GM23248 (cell line): Measurements from ENCODE around the gene RFTN1. TPM values are rescaled to one million over a fixed set of nuclear protein-coding genes. Genes with fewer than 3 reads are reported as not detected.

Experiments
- DNase-seq: peaks from one replicate; pipeline ENCODE4 v3.0.0-alpha.2; 2015
- H2AFZ ChIP-seq: fragments of 200-600 bp; sonication (generic); 2 replicates; pipeline ENCODE4 v1.6.1; 2016; ENCODE audit warnings: antibody characterized with exemption
- H3F3A ChIP-seq: fragments of 200-600 bp; sonication (generic); 2 replicates; pipeline ENCODE4 v1.6.1; 2016; ENCODE audit warnings: mild to moderate bottlenecking, antibody characterized with exemption, mixed run types; ENCODE audit not compliant: insufficient read depth
- H3K27ac ChIP-seq: fragments of 200-600 bp; sonication (generic); 2 replicates; pipeline ENCODE4 v1.5.1; 2016; ENCODE audit warnings: mild to moderate bottlenecking
- H3K27me3 ChIP-seq: fragments of 200-600 bp; sonication (generic); replicated peaks from 2 replicates; pipeline ENCODE4 v1.6.1; 2016; ENCODE audit warnings: mild to moderate bottlenecking; ENCODE audit not compliant: insufficient read depth
- H3K36me3 ChIP-seq: fragments of 200-600 bp; sonication (generic); 2 replicates; pipeline ENCODE4 v1.6.1; 2016; ENCODE audit warnings: low read depth, mild to moderate bottlenecking
- H3K4me1 ChIP-seq: fragments of 200-600 bp; sonication (generic); 2 replicates; pipeline ENCODE4 v1.6.1; 2016; ENCODE audit warnings: mild to moderate bottlenecking; ENCODE audit not compliant: insufficient read depth
- H3K4me2 ChIP-seq: fragments of 200-600 bp; sonication (generic); one replicate; pipeline ENCODE4 v1.6.1; 2016; ENCODE audit warnings: mild to moderate bottlenecking; ENCODE audit not compliant: unreplicated experiment
- H3K4me3 ChIP-seq: fragments of 200-600 bp; sonication (generic); 2 replicates; pipeline ENCODE4 v1.5.1; 2016; ENCODE audit warnings: mild to moderate bottlenecking
- H3K79me2 ChIP-seq: fragments of 200-600 bp; sonication (generic); 2 replicates; pipeline ENCODE4 v1.6.1; 2016; ENCODE audit warnings: mild to moderate bottlenecking; ENCODE audit not compliant: insufficient read depth
- H3K9ac ChIP-seq: fragments of 200-600 bp; sonication (generic); 2 replicates; pipeline ENCODE4 v1.6.1; 2016; ENCODE audit warnings: mild to moderate bottlenecking
- H3K9me2 ChIP-seq: fragments of 200-600 bp; sonication (generic); 2 replicates; pipeline ENCODE4 v1.6.1; 2016; ENCODE audit warnings: mixed run types, mild to moderate bottlenecking, moderate library complexity; ENCODE audit not compliant: insufficient read depth
- H3K9me3 ChIP-seq: fragments of 200-600 bp; sonication (generic); one replicate; pipeline ENCODE4 v1.6.1; 2017; ENCODE audit warnings: low read depth
- H4K20me1 ChIP-seq: fragments of 200-600 bp; sonication (generic); 2 replicates; pipeline ENCODE4 v1.6.0; 2016; ENCODE audit not compliant: insufficient read depth
- EZH2 ChIP-seq: fragments of 200-600 bp; sonication (generic); IDR thresholded peaks from 2 replicates; pipeline ENCODE4 v1.6.1; 2018; ENCODE audit warnings: antibody characterized with exemption, mild to moderate bottlenecking; ENCODE audit not compliant: insufficient read depth, poor library complexity, severe bottlenecking
- EZH2phosphoT487 ChIP-seq: fragments of 200-600 bp; sonication (generic); IDR thresholded peaks from 2 replicates; pipeline ENCODE4 v1.6.1; 2018; ENCODE audit warnings: antibody characterized with exemption, moderate library complexity, mild to moderate bottlenecking, low read depth; ENCODE audit not compliant: insufficient read depth
- WGBS, 2 experiments: methylation state at CpG; one replicate each; pipeline ENCODE4 v1.1.6; 2015 to 2017; ENCODE audit warnings: low lambda C conversion rate in 2 of 2, low coverage in 1 of 2; ENCODE audit errors: missing lambda C conversion rate in 2 of 2; 5-methylcytosine and 5-hydroxymethylcytosine counted together
- in situ Hi-C: fragments of 300-500 bp; cut with MboI; formaldehyde crosslinking; loops from 2 replicates; pipeline ENCODE4 v1.15.0; 2020
- polyA plus RNA-seq: library from polyadenylated mRNA; unstranded; fragments of >200 nt; fragmentation: Nextera tagmentation; extraction: Ambion mirVana; gene quantifications from 2 replicates; pipeline ENCODE4 v1.2.1, GENCODE V29; 2016
- total RNA-seq: library from RNA; depleted of rRNA; stranded (reverse); fragments of >200 nt; shearing (Covaris generic); gene quantifications from 2 replicates; pipeline ENCODE4 v1.2.3, GENCODE V29; 2014

Gene RFTN1
- total and polyA plus RNA-seq, 2 experiments from 2014 or later: 43.1 to 77.7 TPM

DNA sequence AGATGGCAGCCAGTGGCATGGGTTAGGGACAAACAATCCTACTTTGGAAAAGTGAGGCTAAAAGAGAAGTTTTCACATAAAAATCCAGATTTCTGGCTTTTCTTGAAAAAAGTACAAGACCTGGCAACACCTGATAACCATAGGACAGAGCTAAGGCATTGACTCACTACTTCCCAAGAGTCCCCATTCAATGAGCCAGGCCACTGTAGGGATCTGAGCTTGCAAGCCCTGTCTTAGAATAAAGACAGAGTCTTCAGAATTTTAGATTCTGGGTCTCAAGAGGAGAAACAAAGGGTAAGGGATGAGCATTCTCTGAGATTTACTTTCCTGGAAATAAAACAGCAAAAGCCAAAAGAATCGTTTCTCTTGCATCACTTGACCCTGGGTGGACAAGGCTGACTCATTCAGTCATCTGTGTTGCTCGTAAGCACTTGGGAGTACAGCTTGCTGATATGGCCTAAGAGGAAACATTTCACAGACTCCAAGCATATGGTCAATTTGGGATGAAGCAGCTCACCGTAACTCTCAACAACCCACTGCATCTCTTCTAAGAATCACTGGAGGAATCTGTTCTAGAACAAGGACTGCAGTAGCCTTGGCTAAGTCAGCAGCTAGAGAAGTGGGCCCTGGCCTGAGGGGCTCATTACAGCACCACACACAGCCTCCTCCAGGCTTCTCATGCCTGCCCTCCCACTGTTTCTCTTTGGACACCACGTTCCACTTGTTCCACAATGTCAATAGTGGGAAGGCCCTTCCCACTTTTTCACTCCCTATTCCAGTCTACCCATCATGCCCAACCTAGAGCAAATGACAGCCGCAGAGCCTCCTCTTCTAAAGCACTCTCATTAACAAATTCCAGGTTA is 86.2 kb downstream of the RFTN1 start:
- DNase-seq: peak; percentile 93
- no peaks in the 10 kb centered on the region for H3K9me3 ChIP-seq
- 0 out of 2 replicates have a peak, but pooled peaks cover 3% of the 10 kb centered on the region for H3K36me3 ChIP-seq
- 35 to 41% methylated on average over 5 of the region's 5 CpGs for WGBS, 2 experiments
- H3K27me3 ChIP-seq: no peaks in the 10 kb centered on the region
- TF ChIP-seq EZH2 (no peak), EZH2phosphoT487 (no peak)
- no peak overlapping the region for H3K9ac ChIP-seq
- peaks cover 29% of the 10 kb centered on the region for H3K4me1 ChIP-seq
- H3K4me3 ChIP-seq: no peak overlapping the region
- H2AFZ ChIP-seq: no peak overlapping the region
- H3K79me2 ChIP-seq: peaks cover 66% of the 10 kb centered on the region
- H3K27ac ChIP-seq: peak overlapping the region; percentile 62
- in situ Hi-C loops: no loop called here
- H3K9me2 ChIP-seq: no peaks in the 10 kb centered on the region
- H3F3A ChIP-seq: peaks cover 28% of the 10 kb centered on the region
- peak overlapping the region; percentile 52 for H3K4me2 ChIP-seq
- H4K20me1 ChIP-seq: no peaks in the 10 kb centered on the region

DNA sequence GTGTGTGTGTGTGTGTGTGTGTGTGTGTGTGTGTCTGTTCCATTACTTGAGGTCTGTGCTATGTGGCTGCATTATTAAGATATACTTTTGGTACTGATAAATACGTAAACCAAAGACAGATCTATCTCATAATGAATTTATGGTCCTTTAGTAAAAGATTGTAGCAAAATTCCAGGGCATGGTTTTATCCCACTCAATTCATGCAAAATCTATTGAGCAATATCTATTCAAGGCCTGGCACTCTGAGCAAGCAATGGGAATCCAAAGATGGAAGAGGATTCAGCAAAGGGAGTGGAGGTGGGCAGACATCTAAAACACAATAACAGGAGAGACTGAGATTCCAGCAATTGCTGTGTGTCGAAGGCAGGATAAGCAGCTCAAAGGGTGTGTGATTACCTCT is 86.8 kb downstream of the RFTN1 start:
- no peaks in the 10 kb centered on the region for H4K20me1 ChIP-seq
- peaks cover 28% of the 10 kb centered on the region for H3F3A ChIP-seq
- peaks cover 29% of the 10 kb centered on the region for H3K4me1 ChIP-seq
- no peak overlapping the region for H3K9ac ChIP-seq
- peak overlapping the region; percentile 62 for H3K27ac ChIP-seq
- peak; percentile 30 for DNase-seq
- in situ Hi-C loops: no loop called here
- WGBS, 2 experiments: 96 to 97% methylated on average over 2 of the region's 2 CpGs
- no peak for TF ChIP-seq EZH2phosphoT487
- TF ChIP-seq EZH2: no peak
- no peak overlapping the region for H3K4me3 ChIP-seq
- no peak overlapping the region for H2AFZ ChIP-seq
- H3K36me3 ChIP-seq: no peaks in the 10 kb centered on the region
- peak overlapping the region; percentile 52 for H3K4me2 ChIP-seq
- no peaks in the 10 kb centered on the region for H3K9me2 ChIP-seq
- H3K27me3 ChIP-seq: no peaks in the 10 kb centered on the region
- H3K79me2 ChIP-seq: peaks cover 72% of the 10 kb centered on the region
- H3K9me3 ChIP-seq: no peaks in the 10 kb centered on the region

GRCh38 chr3:16426029-16426400 is 87.5 kb downstream of the RFTN1 start:
- WGBS, 2 experiments: 92 to 93% methylated on average over 13 of the region's 13 CpGs
- peaks cover 28% of the 10 kb centered on the region for H3F3A ChIP-seq
- H3K27me3 ChIP-seq: no peaks in the 10 kb centered on the region
- DNase-seq: no peak
- no peaks in the 10 kb centered on the region for H3K9me2 ChIP-seq
- no peak overlapping the region for H2AFZ ChIP-seq
- peaks cover 29% of the 10 kb centered on the region for H3K4me1 ChIP-seq
- H3K9ac ChIP-seq: no peak overlapping the region
- TF ChIP-seq EZH2 (no peak), EZH2phosphoT487 (no peak)
- H3K9me3 ChIP-seq: no peaks in the 10 kb centered on the region
- H3K4me3 ChIP-seq: no peak overlapping the region
- H3K36me3 ChIP-seq: no peaks in the 10 kb centered on the region
- no peak overlapping the region for H3K27ac ChIP-seq
- H3K4me2 ChIP-seq: no peak overlapping the region
- H3K79me2 ChIP-seq: peaks cover 76% of the 10 kb centered on the region
- no peaks in the 10 kb centered on the region; the same call in 1 of the 2 replicates for H4K20me1 ChIP-seq
- in situ Hi-C loops: no loop called here

DNA sequence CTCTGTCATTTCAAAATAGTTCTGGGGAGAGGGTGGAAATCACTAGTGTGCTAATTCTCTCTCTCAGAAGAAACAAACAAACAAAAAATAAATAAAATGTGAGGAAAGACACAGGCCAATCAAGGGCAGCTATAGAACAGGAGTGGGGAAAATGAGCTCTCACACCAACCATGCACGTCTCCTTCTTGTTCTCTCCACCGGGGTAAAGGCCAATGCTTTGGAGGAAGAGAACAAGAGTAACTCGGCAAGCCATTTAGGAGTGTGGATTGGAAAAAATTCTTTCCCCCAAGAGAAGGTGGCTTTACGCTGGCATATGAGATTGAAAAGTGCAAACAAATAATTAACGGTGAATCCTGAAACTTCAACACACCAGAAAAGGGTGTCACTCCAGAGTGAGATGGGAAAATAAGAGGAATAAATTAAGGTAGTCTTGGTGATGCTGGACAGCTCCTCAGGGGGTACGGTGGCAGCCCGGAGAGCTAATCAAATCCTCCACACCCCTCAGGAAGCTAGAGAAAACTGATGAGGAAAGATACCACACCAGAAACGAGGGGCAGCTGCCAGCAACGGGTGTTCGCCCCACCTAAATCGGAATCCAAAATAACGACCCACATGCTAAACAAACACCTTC is 88.0 kb downstream of the RFTN1 start:
- no peak for TF ChIP-seq EZH2phosphoT487
- no peak for TF ChIP-seq EZH2
- Histone ChIP-seq H3K9ac (no peak overlapping the region), H4K20me1 (no peaks in the 10 kb centered on the region; the same call in 1 of the 2 replicates), H3K27ac (no peak overlapping the region), H3K4me1 (peaks cover 29% of the 10 kb centered on the region), H3K9me2 (no peaks in the 10 kb centered on the region), H3K36me3 (no peaks in the 10 kb centered on the region), H3K4me2 (no peak overlapping the region), H3K27me3 (no peaks in the 10 kb centered on the region), H3K4me3 (no peak overlapping the region), H3F3A (peaks cover 28% of the 10 kb centered on the region), H3K9me3 (no peaks in the 10 kb centered on the region), H3K79me2 (peaks cover 76% of the 10 kb centered on the region), H2AFZ (no peak overlapping the region)
- in situ Hi-C loops: no loop called here
- no peak for DNase-seq
- 96 to 99% methylated on average over 12 of the region's 12 CpGs for WGBS, 2 experiments
